Mononuclear cell (primary cell): ENCODE results near the gene TRAPPC10. TPM values are rescaled to one million over a fixed set of nuclear protein-coding genes. Genes with fewer than 3 reads are reported as not detected.

Experiments
- total RNA-seq: library from RNA; depleted of rRNA; stranded (reverse); fragments of >200 nt; gene quantifications from one replicate; pipeline ENCODE4 v1.2.3, GENCODE V29; 2012

The TRAPPC10 gene
- total RNA-seq, 1 donor = 75.4 TPM

Other genes with a start within 250 kb of the TRAPPC10 start
- 9.4 TPM for gene CSTB, start 236.0 kb upstream of the TRAPPC10 start, total RNA-seq
- 10.0 TPM for gene RRP1, start 222.7 kb upstream of the TRAPPC10 start, total RNA-seq
- 27.7 TPM for gene AGPAT3, start 147.1 kb upstream of the TRAPPC10 start, total RNA-seq
- gene PWP2, start 95.1 kb downstream of the TRAPPC10 start, total RNA-seq = 9.1 TPM
- gene GATD3, start 121.4 kb downstream of the TRAPPC10 start, total RNA-seq = 12.2 TPM
- 15.4 TPM for gene ICOSLG, start 228.6 kb downstream of the TRAPPC10 start, total RNA-seq
- gene DNMT3L, start 249.6 kb downstream of the TRAPPC10 start, total RNA-seq = not detected